SK-N-SH treated with all-trans-retinoic acid at 6 μM for 48 hours (cell line): ENCODE measurements around the gene SEPTIN3.

Experiments
- ATAC-seq: fragments of 200-7000 bp; cut with Tn5 transposase; 3 replicates; pipeline ENCODE4 v1.9.1; 2020; ENCODE audit warnings: mild to moderate bottlenecking, moderate library complexity
- ARNTL ChIP-seq: fragments of 450-650 bp; formaldehyde crosslinking; IDR thresholded peaks from 2 replicates; pipeline ENCODE4 v1.5.0; 2020; ENCODE audit warnings: low read depth, mild to moderate bottlenecking, moderate library complexity, borderline replicate concordance
- CSDC2 ChIP-seq: fragments of 250-450 bp; sonication (Bioruptor Pico); IDR thresholded peaks from 2 replicates; pipeline ENCODE4 v1.5.0; 2020; ENCODE audit warnings: mild to moderate bottlenecking, moderate library complexity
- GLIS3 ChIP-seq: fragments of 250-450 bp; sonication (Bioruptor Pico); IDR thresholded peaks from 2 replicates; pipeline ENCODE4 v1.5.0; 2020; ENCODE audit warnings: mild to moderate bottlenecking, moderate library complexity
- ISL1 ChIP-seq: fragments of 250-450 bp; sonication (Bioruptor Pico); IDR thresholded peaks from 2 replicates; pipeline ENCODE4 v2.1.2; 2022; ENCODE audit warnings: mild to moderate bottlenecking, moderate library complexity
- PATZ1 ChIP-seq: fragments of 250-450 bp; sonication (Bioruptor Pico); IDR thresholded peaks from 2 replicates; pipeline ENCODE4 v1.8.0; 2020; ENCODE audit warnings: mild to moderate bottlenecking, moderate library complexity, borderline replicate concordance
- POU6F1 ChIP-seq: fragments of 250-450 bp; sonication (Bioruptor Pico); IDR thresholded peaks from 2 replicates; pipeline ENCODE4 v1.8.0; 2021; ENCODE audit warnings: low read depth, mild to moderate bottlenecking, moderate library complexity, borderline replicate concordance
- RARB ChIP-seq: fragments of 250-450 bp; sonication (Bioruptor Pico); IDR thresholded peaks from 2 replicates; pipeline ENCODE4 v1.8.0; 2021; ENCODE audit warnings: mild to moderate bottlenecking, moderate library complexity
- SNAI2 ChIP-seq: fragments of 250-450 bp; sonication (Bioruptor Pico); IDR thresholded peaks from 2 replicates; pipeline ENCODE4 v1.5.0; 2020; ENCODE audit warnings: mild to moderate bottlenecking, moderate library complexity
- TCF4 ChIP-seq: fragments of 250-450 bp; sonication (Bioruptor Pico); IDR thresholded peaks from 2 replicates; pipeline ENCODE4 v1.8.0; 2021; ENCODE audit warnings: mild to moderate bottlenecking, moderate library complexity, borderline replicate concordance
- TOX ChIP-seq: fragments of 250-450 bp; sonication (Bioruptor Pico); IDR thresholded peaks from 2 replicates; pipeline ENCODE4 v1.8.0; 2021; ENCODE audit warnings: mild to moderate bottlenecking, moderate library complexity, borderline replicate concordance
- ZC3H10 ChIP-seq: fragments of 250-450 bp; sonication (Bioruptor Pico); IDR thresholded peaks from 2 replicates; pipeline ENCODE4 v1.5.1; 2021; ENCODE audit warnings: mild to moderate bottlenecking, moderate library complexity
- ZFP3 ChIP-seq: fragments of 250-450 bp; sonication (Bioruptor Pico); IDR thresholded peaks from 2 replicates; pipeline ENCODE4 v1.5.0; 2020; ENCODE audit warnings: mild to moderate bottlenecking, moderate library complexity
- ZFP30 ChIP-seq: fragments of 450-650 bp; formaldehyde crosslinking; IDR thresholded peaks from 2 replicates; pipeline ENCODE4 v1.5.0; 2022; ENCODE audit warnings: mild to moderate bottlenecking, moderate library complexity
- ZNF70 ChIP-seq: fragments of 450-650 bp; formaldehyde crosslinking; IDR thresholded peaks from 2 replicates; pipeline ENCODE4 v1.5.0; 2020; ENCODE audit warnings: mild to moderate bottlenecking, moderate library complexity
- ZNF8 ChIP-seq: fragments of 450-650 bp; formaldehyde crosslinking; IDR thresholded peaks from 2 replicates; pipeline ENCODE4 v1.5.0; 2020; ENCODE audit warnings: mild to moderate bottlenecking, moderate library complexity
- TF ChIP-seq, protein P1 (sequence below): fragments of 250-450 bp; sonication (Bioruptor Pico); IDR thresholded peaks from 2 replicates; pipeline ENCODE4 v1.5.0; 2020; ENCODE audit warnings: mild to moderate bottlenecking, moderate library complexity
- TF ChIP-seq, protein P2 (sequence below): fragments of 250-450 bp; sonication (Bioruptor Pico); IDR thresholded peaks from 2 replicates; pipeline ENCODE4 v1.5.1; 2021; ENCODE audit warnings: mild to moderate bottlenecking, moderate library complexity
- TF ChIP-seq, protein P3 (sequence below): fragments of 250-450 bp; sonication (Bioruptor Pico); IDR thresholded peaks from 2 replicates; pipeline ENCODE4 v1.5.1; 2020; ENCODE audit warnings: low read depth, mild to moderate bottlenecking, moderate library complexity

The SEPTIN3 gene

DNA sequence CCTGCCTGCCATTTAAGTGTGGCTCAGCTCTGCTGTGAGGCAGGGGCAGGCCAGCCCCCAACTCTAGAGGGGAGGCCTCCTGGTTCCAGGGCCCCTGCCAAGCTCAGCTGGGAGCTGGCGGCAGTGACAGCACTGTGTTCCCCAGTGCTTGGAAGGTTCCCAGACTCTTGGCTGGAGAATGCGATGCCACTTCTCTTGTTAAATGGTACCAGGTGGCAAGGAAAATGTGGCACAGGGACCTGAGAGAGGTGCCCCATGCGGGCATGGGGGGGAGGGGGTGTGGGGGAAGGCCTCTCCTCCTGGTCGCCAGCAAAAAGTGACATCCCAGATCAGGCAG is 34.3 kb upstream of the SEPTIN3 start:
- ATAC-seq = no peak
- TF ChIP-seq POU6F1 (CRISPR knock-in tag) (no peak), SNAI2 (CRISPR knock-in tag) (no peak), GLIS3 (CRISPR knock-in tag) (no peak), TCF4 (CRISPR knock-in tag) (no peak), ZNF8 (CRISPR knock-in tag) (no peak), ISL1 (no peak), RARB (no peak), ZNF70 (no peak)
- TF ChIP-seq, protein P1, sequence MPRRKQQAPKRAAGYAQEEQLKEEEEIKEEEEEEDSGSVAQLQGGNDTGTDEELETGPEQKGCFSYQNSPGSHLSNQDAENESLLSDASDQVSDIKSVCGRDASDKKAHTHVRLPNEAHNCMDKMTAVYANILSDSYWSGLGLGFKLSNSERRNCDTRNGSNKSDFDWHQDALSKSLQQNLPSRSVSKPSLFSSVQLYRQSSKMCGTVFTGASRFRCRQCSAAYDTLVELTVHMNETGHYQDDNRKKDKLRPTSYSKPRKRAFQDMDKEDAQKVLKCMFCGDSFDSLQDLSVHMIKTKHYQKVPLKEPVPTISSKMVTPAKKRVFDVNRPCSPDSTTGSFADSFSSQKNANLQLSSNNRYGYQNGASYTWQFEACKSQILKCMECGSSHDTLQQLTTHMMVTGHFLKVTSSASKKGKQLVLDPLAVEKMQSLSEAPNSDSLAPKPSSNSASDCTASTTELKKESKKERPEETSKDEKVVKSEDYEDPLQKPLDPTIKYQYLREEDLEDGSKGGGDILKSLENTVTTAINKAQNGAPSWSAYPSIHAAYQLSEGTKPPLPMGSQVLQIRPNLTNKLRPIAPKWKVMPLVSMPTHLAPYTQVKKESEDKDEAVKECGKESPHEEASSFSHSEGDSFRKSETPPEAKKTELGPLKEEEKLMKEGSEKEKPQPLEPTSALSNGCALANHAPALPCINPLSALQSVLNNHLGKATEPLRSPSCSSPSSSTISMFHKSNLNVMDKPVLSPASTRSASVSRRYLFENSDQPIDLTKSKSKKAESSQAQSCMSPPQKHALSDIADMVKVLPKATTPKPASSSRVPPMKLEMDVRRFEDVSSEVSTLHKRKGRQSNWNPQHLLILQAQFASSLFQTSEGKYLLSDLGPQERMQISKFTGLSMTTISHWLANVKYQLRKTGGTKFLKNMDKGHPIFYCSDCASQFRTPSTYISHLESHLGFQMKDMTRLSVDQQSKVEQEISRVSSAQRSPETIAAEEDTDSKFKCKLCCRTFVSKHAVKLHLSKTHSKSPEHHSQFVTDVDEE (CRISPR knock-in tag) = no peak
- TF ChIP-seq, protein P2, sequence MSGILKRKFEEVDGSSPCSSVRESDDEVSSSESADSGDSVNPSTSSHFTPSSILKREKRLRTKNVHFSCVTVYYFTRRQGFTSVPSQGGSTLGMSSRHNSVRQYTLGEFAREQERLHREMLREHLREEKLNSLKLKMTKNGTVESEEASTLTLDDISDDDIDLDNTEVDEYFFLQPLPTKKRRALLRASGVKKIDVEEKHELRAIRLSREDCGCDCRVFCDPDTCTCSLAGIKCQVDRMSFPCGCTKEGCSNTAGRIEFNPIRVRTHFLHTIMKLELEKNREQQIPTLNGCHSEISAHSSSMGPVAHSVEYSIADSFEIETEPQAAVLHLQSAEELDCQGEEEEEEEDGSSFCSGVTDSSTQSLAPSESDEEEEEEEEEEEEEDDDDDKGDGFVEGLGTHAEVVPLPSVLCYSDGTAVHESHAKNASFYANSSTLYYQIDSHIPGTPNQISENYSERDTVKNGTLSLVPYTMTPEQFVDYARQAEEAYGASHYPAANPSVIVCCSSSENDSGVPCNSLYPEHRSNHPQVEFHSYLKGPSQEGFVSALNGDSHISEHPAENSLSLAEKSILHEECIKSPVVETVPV = no peak
- TF ChIP-seq, protein P3, sequence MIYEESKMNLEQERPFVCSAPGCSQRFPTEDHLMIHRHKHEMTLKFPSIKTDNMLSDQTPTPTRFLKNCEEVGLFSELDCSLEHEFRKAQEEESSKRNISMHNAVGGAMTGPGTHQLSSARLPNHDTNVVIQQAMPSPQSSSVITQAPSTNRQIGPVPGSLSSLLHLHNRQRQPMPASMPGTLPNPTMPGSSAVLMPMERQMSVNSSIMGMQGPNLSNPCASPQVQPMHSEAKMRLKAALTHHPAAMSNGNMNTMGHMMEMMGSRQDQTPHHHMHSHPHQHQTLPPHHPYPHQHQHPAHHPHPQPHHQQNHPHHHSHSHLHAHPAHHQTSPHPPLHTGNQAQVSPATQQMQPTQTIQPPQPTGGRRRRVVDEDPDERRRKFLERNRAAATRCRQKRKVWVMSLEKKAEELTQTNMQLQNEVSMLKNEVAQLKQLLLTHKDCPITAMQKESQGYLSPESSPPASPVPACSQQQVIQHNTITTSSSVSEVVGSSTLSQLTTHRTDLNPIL = no peak

DNA sequence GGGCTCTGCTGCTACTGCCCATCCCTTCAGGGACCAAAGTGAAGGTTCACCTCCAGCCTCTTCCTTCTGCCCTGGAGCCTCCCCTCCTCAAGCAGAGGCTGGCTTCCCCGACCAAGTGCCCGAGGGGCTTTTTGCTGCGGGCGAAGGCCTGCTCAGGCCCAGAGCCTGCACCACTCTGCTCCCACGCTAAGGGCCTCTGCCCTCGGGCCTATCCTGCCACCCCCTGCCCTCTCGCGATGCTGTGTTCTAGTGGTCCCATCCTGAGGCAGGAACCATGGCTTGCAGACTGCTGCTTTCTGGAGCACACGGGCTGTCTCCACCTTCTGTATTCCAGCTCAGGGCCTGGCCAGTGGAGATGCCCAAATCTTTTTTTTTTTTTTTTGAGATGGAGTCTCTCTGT is 33.7 kb upstream of the SEPTIN3 start:
- ATAC-seq = no peak
- TF ChIP-seq, protein P3 = no peak
- TF ChIP-seq ARNTL (CRISPR knock-in tag) (no peak), ZNF70 (no peak), ZC3H10 (CRISPR knock-in tag) (no peak), ISL1 (no peak), PATZ1 (CRISPR knock-in tag) (no peak), ZFP3 (CRISPR knock-in tag) (no peak), CSDC2 (CRISPR knock-in tag) (no peak), TCF4 (CRISPR knock-in tag) (no peak), RARB (no peak), SNAI2 (CRISPR knock-in tag) (no peak), ZNF8 (CRISPR knock-in tag) (no peak), TOX (CRISPR knock-in tag) (no peak), ZFP30 (CRISPR knock-in tag) (no peak)
- TF ChIP-seq, protein P2 = no peak
- TF ChIP-seq, protein P1 (CRISPR knock-in tag) = no peak
